Endothelial cell of hepatic sinusoid (primary cell): Measurements from ENCODE around the gene SCN1B.
"Not testable (repeated sequence)": the region's sequence is repeated elsewhere in the genome, so short reads cannot be mapped to it uniquely, and the experiment has no call there.

Experiments used
- in situ Hi-C: cut with HindIII; loops from 2 replicates; pipeline ENCODE4 v1.10.0; 2017; ENCODE audit warnings: low sequenced_read_pairs

Gene SCN1B

GRCh38 chr19:35030257-35031071 lies at the start of gene SCN1B:
TSS of gene SCN1B (plus strand) at chr19:35030470. CDS start at chr19:35030821, 351 bp downstream.
- in situ Hi-C loops: no loop called here

- in situ Hi-C loops: no loop called here
These were observed 48.0 kb upstream of the SCN1B start for GRCh38 chr19:34982275-34982674.

- in situ Hi-C loops: no loop called here
These were observed 46.5 kb upstream of the SCN1B start for GRCh38 chr19:34983786-34984185.

- in situ Hi-C loops: no loop called here
These were observed 46.0 kb upstream of the SCN1B start for GRCh38 chr19:34984287-34984686.

- in situ Hi-C loops: no loop called here
These were observed 44.8 kb upstream of the SCN1B start for GRCh38 chr19:34985249-34986022.

- in situ Hi-C loops: no loop called here
These were observed 42.2 kb upstream of the SCN1B start for GRCh38 chr19:34988119-34988518.

- in situ Hi-C loops: no loop called here
These were observed 41.0 kb upstream of the SCN1B start for GRCh38 chr19:34989298-34989697.

- in situ Hi-C loops: no loop called here
These were observed 39.6 kb upstream of the SCN1B start for GRCh38 chr19:34990578-34991192.

GRCh38 chr19:34991542-34992333 lies 38.5 kb upstream of the SCN1B start:
- in situ Hi-C loops: no loop called here

- in situ Hi-C loops: not testable (repeated sequence)
These were observed 37.7 kb upstream of the SCN1B start for GRCh38 chr19:34992582-34992981.

GRCh38 chr19:34994286-34994642 lies 36.0 kb upstream of the SCN1B start:
- in situ Hi-C loops: no loop called here

GRCh38 chr19:34994643-34995541 lies 35.4 kb upstream of the SCN1B start:
- in situ Hi-C loops: no loop called here

GRCh38 chr19:34995551-34995950 lies 34.7 kb upstream of the SCN1B start:
- in situ Hi-C loops: no loop called here

- in situ Hi-C loops: no loop called here
These were observed 33.1 kb upstream of the SCN1B start for GRCh38 chr19:34997071-34997617.

GRCh38 chr19:34998224-34998623 lies 32.0 kb upstream of the SCN1B start:
- in situ Hi-C loops: not testable (repeated sequence)

GRCh38 chr19:34998777-34999497 lies 31.3 kb upstream of the SCN1B start:
- in situ Hi-C loops: no loop called here

- in situ Hi-C loops: no loop called here
These were observed 30.6 kb upstream of the SCN1B start, which contains the start of gene GRAMD1A for GRCh38 chr19:34999498-35000337. TSS of gene GRAMD1A (plus strand) at chr19:35000323. CDS start at chr19:35000479, 156 bp downstream.

- in situ Hi-C loops: no loop called here
These were observed 30.0 kb upstream of the SCN1B start for GRCh38 chr19:35000338-35000646.
